ENCODE data around the gene DOK7. TPM values are rescaled to one million over a fixed set of nuclear protein-coding genes. Genes with fewer than 3 reads are reported as not detected.

DOK7 gene
- total and polyA plus RNA-seq, 7 experiments from 2014 or later, result not detected

DNA sequence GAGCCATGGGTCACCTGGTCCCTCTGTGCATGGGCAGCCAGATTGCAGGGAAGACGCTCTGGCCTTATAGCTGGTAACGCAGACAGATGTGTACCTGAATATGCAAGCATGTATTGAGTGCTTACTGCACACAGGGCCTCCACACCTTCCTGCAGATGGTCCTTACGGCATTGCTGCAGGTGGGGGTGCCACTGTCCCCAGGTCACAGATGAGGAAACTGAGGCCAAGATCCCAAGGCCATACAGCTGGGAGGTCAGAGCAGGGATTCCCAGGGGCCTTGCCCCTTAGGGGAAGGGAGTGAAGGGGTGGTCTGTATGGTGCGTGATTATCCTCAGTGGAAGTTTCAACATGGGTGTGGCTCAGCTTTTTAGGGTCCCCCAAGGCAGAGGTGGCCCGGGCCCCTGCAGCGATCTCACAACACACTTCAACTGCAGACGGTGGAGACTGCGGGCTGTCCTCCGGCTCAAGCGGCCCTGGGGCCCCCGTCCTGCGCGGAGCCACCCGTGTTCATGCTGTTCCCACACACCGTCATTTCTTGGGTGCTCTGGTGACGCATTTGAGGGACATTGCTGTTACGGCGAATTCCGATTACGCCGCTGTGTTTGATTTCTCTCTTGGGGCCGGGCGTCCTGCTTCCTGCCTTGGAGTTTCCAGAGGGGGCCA lies 8.1 kb downstream of the DOK7 start:
- intact Hi-C loops (cut with micrococcal nuclease), result no loop called here
- Mint-ChIP-seq H3K4me3 (no peak overlapping the region), H3K4me1 (no peaks in the 10 kb centered on the region), H3K27me3 (no peaks in the 10 kb centered on the region), H3K9me3 (no peaks in the 10 kb centered on the region), H3K36me3 (no peaks in the 10 kb centered on the region), H3K27ac (no peak overlapping the region)
- H3K4me1 ChIP-seq (ENCODE audit: control insufficient read depth in 2 of 2, insufficient read depth in 2 of 2, low read length in 2 of 2), result no peaks in the 10 kb centered on the region
- H3K27ac ChIP-seq (ENCODE audit: low read depth, low read length), result no peak overlapping the region
- DNase-seq (no peak), ATAC-seq (no peak)
- H3K27me3 ChIP-seq (ENCODE audit: control insufficient read depth in 2 of 2, insufficient read depth in 2 of 2, low read length in 2 of 2), result no peaks in the 10 kb centered on the region
- ChIA-PET CTCF (interaction anchor here (1.3 to 1.5 kb wide), 2 partner anchors 8 to 364 kb away, joined by 3 to 4 read pairs; no protein-coding TSS in a partner anchor), POLR2A (no interaction called here)
- H3K36me3 ChIP-seq (ENCODE audit: control insufficient read depth in 2 of 3, insufficient read depth in 3 of 3, low read length in 3 of 3), result no peaks in the 10 kb centered on the region
- H3K4me3 ChIP-seq (ENCODE audit: low read length), result no peak overlapping the region
- H3K9me3 ChIP-seq (ENCODE audit: control insufficient read depth in 2 of 3, low read length in 3 of 3), result no peaks in the 10 kb centered on the region

DNA sequence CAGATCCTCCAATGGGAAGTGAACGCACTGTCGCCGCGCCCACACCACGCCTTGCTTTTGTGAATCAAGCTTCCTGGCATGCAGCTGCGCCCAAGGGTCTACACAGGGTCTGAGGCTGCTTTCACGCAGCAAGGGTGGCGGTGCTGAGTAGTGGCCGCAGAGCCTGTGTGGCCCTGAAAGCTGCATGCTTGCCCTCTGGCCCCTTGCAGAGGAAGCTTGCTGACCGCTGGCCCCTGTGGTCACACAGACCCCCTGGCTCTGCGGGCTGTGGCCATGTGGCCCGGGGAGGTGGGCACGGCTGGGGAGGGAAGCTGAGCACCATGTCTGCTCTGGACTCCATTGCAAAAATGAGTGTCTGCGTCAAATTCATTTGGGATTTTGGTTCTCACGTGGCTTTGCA lies 8.8 kb downstream of the DOK7 start:
- no peak overlapping the region for H3K27ac Mint-ChIP-seq
- ATAC-seq (no peak), DNase-seq (no peak)
- POLR2A ChIA-PET, result no interaction called here
- Histone ChIP-seq H3K27ac (ENCODE audit: low read depth, low read length) (no peak overlapping the region), H3K4me3 (ENCODE audit: low read length) (no peak overlapping the region), H3K9me3 (ENCODE audit: control insufficient read depth in 2 of 3, low read length in 3 of 3) (no peaks in the 10 kb centered on the region), H3K27me3 (ENCODE audit: control insufficient read depth in 2 of 2, insufficient read depth in 2 of 2, low read length in 2 of 2) (no peaks in the 10 kb centered on the region), H3K36me3 (ENCODE audit: control insufficient read depth in 2 of 3, insufficient read depth in 3 of 3, low read length in 3 of 3) (no peaks in the 10 kb centered on the region), H3K4me1 (ENCODE audit: control insufficient read depth in 2 of 2, insufficient read depth in 2 of 2, low read length in 2 of 2) (no peaks in the 10 kb centered on the region)
- CTCF ChIA-PET, result interaction anchor here (1.3 kb wide), 1 partner anchor 365 kb away, joined by 4 read pairs; no protein-coding TSS in a partner anchor
- no peaks in the 10 kb centered on the region for H3K4me1 Mint-ChIP-seq
- no peak overlapping the region for H3K4me3 Mint-ChIP-seq
- intact Hi-C loops (cut with micrococcal nuclease), result no loop called here
- H3K27me3 Mint-ChIP-seq, result peaks cover 0 to 6% (median 0%) of the 10 kb centered on the region in 5 donors
- no peaks in the 10 kb centered on the region for H3K9me3 Mint-ChIP-seq
- H3K36me3 Mint-ChIP-seq, result no peaks in the 10 kb centered on the region

DNA sequence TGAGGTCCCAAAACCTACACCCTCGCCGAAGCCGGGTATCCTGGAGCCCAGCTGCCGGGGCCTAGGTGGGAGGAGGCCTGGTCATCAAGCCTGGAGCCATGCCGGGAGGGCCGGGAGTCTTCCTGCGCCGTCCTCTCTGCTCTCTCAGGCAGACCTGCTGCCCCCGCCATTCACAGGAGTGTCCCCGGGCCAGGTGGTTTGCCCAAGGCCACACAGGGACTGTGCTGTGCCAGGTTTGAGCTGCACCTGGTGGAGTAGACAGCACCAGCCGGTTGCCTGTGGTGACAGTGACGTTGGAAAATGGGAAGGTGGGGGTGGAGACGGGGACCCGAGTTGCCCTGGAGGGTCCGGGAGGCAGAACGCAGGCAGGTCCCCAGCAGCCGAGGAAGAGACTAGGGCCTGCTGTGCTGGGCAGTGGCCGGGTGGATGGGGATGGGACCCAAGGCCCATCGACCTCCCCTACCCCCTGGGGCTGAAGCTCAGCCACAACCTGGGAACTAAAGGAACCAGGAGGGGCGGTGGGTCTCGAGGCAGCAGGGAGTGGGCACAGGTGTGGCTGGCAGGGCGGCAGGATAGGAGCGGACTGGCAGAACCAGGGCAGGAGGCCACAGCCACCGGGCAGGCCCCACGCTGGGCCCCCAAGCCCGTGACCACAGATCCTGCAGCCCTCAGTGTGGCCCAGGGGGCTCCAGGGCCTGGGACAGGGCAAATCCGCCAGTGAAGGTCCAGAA lies 9.5 kb downstream of the DOK7 start:
- Mint-ChIP-seq H3K4me3 (no peak overlapping the region), H3K27ac (no peak overlapping the region), H3K9me3 (no peaks in the 10 kb centered on the region), H3K36me3 (no peaks in the 10 kb centered on the region), H3K27me3 (peaks cover 0 to 6% (median 0%) of the 10 kb centered on the region in 5 donors), H3K4me1 (no peaks in the 10 kb centered on the region)
- Histone ChIP-seq H3K27ac (ENCODE audit: low read depth, low read length) (no peak overlapping the region), H3K27me3 (ENCODE audit: control insufficient read depth in 2 of 2, insufficient read depth in 2 of 2, low read length in 2 of 2) (no peaks in the 10 kb centered on the region), H3K36me3 (ENCODE audit: control insufficient read depth in 2 of 3, insufficient read depth in 3 of 3, low read length in 3 of 3) (no peaks in the 10 kb centered on the region), H3K9me3 (ENCODE audit: control insufficient read depth in 2 of 3, low read length in 3 of 3) (no peaks in the 10 kb centered on the region), H3K4me3 (ENCODE audit: low read length) (no peak overlapping the region), H3K4me1 (ENCODE audit: control insufficient read depth in 2 of 2, insufficient read depth in 2 of 2, low read length in 2 of 2) (no peaks in the 10 kb centered on the region)
- ATAC-seq (no peak), DNase-seq (no peak)
- POLR2A ChIA-PET, result no interaction called here
- intact Hi-C loops (cut with micrococcal nuclease), result no loop called here
- CTCF ChIA-PET, result no interaction called here

DNA sequence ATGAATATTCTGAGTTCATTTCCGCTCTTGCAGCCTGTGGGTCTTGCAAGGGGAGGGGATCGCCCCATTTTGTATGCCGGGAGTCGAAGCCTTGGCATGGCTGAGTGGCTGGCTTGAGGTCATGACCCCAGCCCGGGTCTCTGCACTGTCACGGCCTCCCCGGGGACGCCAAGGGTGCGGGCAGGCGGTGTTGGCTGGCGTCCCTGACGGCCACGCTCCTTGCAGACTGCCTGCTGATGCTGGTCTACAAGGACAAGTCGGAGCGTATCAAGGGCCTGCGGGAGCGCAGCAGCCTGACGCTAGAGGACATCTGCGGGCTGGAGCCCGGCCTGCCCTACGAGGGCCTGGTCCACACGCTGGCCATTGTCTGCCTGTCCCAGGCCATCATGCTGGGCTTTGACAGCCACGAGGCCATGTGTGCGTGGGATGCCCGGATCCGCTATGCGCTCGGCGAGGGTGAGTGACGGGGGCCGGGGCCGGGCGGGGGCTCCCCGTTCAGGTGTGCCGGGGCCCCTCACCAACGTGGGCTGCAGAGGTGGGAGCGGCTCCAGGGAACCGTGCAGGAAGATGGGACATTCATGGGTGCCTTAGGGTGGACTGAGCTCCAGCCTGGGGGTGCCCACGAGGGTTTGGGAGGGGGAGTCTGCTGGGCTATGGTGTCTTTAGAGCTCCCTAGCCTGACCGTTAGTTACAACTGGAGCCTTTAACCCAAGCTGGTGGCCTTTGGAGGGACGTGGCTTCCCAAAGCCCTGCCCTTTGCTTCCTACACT lies 10.3 kb downstream of the DOK7 start:
- H3K27ac ChIP-seq (ENCODE audit: low read depth, low read length), result no peak overlapping the region
- POLR2A ChIA-PET, result no interaction called here
- no peaks in the 10 kb centered on the region for H3K36me3 ChIP-seq (ENCODE audit: control insufficient read depth in 2 of 3, insufficient read depth in 3 of 3, low read length in 3 of 3)
- no peaks in the 10 kb centered on the region for H3K9me3 ChIP-seq (ENCODE audit: control insufficient read depth in 2 of 3, low read length in 3 of 3)
- Mint-ChIP-seq H3K9me3 (no peaks in the 10 kb centered on the region), H3K4me3 (no peak overlapping the region), H3K27me3 (peaks cover 0 to 6% (median 0%) of the 10 kb centered on the region in 5 donors), H3K4me1 (no peaks in the 10 kb centered on the region), H3K36me3 (no peaks in the 10 kb centered on the region), H3K27ac (no peak overlapping the region)
- intact Hi-C loops (cut with micrococcal nuclease), result no loop called here
- CTCF ChIA-PET, result no interaction called here
- H3K27me3 ChIP-seq (ENCODE audit: control insufficient read depth in 2 of 2, insufficient read depth in 2 of 2, low read length in 2 of 2), result no peaks in the 10 kb centered on the region
- ATAC-seq (no peak), DNase-seq (no peak)
- H3K4me1 ChIP-seq (ENCODE audit: control insufficient read depth in 2 of 2, insufficient read depth in 2 of 2, low read length in 2 of 2), result no peaks in the 10 kb centered on the region
- no peak overlapping the region for H3K4me3 ChIP-seq (ENCODE audit: low read length)

DNA sequence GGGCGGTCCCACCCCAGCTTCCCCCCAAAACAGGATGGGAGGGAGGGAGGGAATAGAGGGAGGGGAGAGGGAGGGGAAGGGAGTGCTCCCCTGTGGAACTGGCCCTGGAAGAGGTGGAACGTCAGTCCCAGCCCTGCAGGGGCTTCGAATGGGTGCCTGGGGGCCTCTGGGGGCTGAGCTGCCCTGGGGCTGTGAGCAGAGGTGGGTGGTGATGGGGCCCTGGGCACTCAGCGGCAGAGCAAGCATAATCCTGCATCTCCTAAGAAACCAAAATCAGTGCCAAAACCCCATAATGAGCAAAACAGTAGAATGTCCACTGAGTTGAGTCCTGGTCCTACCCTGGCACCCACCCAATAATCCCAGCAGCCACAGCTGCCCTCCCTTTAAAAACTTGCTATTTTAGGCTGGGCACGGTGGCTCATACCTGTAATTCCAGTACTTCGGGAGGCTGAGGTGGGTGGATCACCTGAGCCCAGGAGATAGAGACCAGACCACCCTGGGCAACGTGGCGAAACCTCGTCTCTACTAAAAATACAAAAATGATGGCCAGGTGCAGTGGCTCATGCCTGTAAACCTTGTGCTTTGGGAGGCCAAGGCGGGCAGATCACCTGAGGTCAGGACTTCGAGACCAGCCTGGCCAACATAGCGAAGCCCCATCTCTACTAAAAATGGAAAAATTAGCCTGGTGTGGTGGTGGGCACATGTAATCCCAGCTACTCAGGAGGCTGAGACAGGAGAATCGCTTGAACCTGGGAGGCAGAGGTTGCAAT lies 11.1 kb downstream of the DOK7 start:
- DNase-seq, result no peak
- Mint-ChIP-seq H3K4me1 (no peaks in the 10 kb centered on the region), H3K9me3 (no peaks in the 10 kb centered on the region), H3K4me3 (no peak overlapping the region), H3K27me3 (peaks cover 0 to 6% (median 0%) of the 10 kb centered on the region in 5 donors), H3K36me3 (no peaks in the 10 kb centered on the region), H3K27ac (no peak overlapping the region)
- H3K4me1 ChIP-seq (ENCODE audit: control insufficient read depth in 2 of 2, insufficient read depth in 2 of 2, low read length in 2 of 2), result no peaks in the 10 kb centered on the region
- no peaks in the 10 kb centered on the region for H3K27me3 ChIP-seq (ENCODE audit: control insufficient read depth in 2 of 2, insufficient read depth in 2 of 2, low read length in 2 of 2)
- ChIA-PET POLR2A (no interaction called here), CTCF (no interaction called here)
- no peak for ATAC-seq
- H3K4me3 ChIP-seq (ENCODE audit: low read length), result no peak overlapping the region
- no peak overlapping the region for H3K27ac ChIP-seq (ENCODE audit: low read depth, low read length)
- intact Hi-C loops (cut with micrococcal nuclease), result no loop called here
- no peaks in the 10 kb centered on the region for H3K9me3 ChIP-seq (ENCODE audit: control insufficient read depth in 2 of 3, low read length in 3 of 3)
- no peaks in the 10 kb centered on the region for H3K36me3 ChIP-seq (ENCODE audit: control insufficient read depth in 2 of 3, insufficient read depth in 3 of 3, low read length in 3 of 3)

DNA sequence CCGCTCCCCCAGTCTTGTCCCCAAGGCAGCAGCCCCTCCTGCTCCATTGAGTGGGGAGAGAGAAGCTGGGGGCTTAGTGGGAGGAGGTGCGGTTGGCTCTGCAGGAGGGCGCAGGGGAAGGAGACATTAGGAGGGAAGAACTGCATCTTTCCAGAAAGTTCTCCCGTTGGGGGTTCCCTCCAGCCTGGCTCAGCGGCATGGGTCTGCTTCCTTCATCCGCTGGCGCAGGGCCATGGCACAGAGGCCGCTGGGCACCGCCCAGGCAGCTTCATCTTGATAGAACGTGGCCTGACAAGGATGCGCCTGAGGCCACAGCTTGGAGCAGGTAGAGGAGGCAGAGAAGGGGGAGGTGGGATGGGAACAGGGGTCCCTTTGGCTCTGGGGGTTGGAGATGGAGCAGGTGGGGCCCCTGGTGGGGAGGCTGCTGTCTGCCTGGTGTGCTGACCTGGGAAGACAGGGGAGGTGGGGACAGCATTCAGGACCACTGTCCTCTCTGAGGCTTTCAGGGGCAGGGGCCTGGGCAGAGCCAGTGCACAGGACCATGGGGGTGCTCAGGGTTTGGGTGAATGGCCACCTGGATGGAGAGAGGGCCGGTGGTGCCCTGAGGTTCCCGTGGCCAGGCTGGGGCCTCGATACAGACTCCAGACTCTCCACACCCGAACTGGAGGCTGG lies 12.1 kb downstream of the DOK7 start:
- H3K4me1 ChIP-seq (ENCODE audit: control insufficient read depth in 2 of 2, insufficient read depth in 2 of 2, low read length in 2 of 2), result no peaks in the 10 kb centered on the region
- no peak overlapping the region for H3K27ac ChIP-seq (ENCODE audit: low read depth, low read length)
- no peaks in the 10 kb centered on the region for H3K36me3 Mint-ChIP-seq
- H3K4me1 Mint-ChIP-seq, result no peaks in the 10 kb centered on the region
- no peaks in the 10 kb centered on the region for H3K9me3 ChIP-seq (ENCODE audit: control insufficient read depth in 2 of 3, low read length in 3 of 3)
- no peaks in the 10 kb centered on the region for H3K9me3 Mint-ChIP-seq
- ChIA-PET POLR2A (no interaction called here), CTCF (no interaction called here)
- ATAC-seq, result no peak
- H3K4me3 ChIP-seq (ENCODE audit: low read length), result no peak overlapping the region
- peaks cover 0 to 6% (median 0%) of the 10 kb centered on the region in 5 donors for H3K27me3 Mint-ChIP-seq
- intact Hi-C loops (cut with micrococcal nuclease), result no loop called here
- no peaks in the 10 kb centered on the region for H3K27me3 ChIP-seq (ENCODE audit: control insufficient read depth in 2 of 2, insufficient read depth in 2 of 2, low read length in 2 of 2)
- no peak overlapping the region for H3K27ac Mint-ChIP-seq
- no peak for DNase-seq
- H3K36me3 ChIP-seq (ENCODE audit: control insufficient read depth in 2 of 3, insufficient read depth in 3 of 3, low read length in 3 of 3), result no peaks in the 10 kb centered on the region
- H3K4me3 Mint-ChIP-seq, result no peak overlapping the region
